HG02571 (cell line): ENCODE data around the gene SNX24.

Source experiments
- ATAC-seq: cut with Tn5 transposase; IDR thresholded peaks from one replicate; pipeline ENCODE4 v1.9.1; 2021; ENCODE audit warnings: mild to moderate bottlenecking, moderate library complexity; ENCODE audit not compliant: unreplicated experiment

The SNX24 gene

GRCh38 chr5:122915717-122916461 is 70.5 kb downstream of the SNX24 start:
- ATAC-seq: peak; percentile 91

GRCh38 chr5:122916490-122916889 is 71.1 kb downstream of the SNX24 start:
- ATAC-seq: no peak

GRCh38 chr5:122919969-122920368 is 74.6 kb downstream of the SNX24 start:
- no peak for ATAC-seq

- ATAC-seq: no peak
Observed at GRCh38 chr5:122921826-122922225, 76.4 kb downstream of the SNX24 start.

GRCh38 chr5:122924203-122924602 is 78.8 kb downstream of the SNX24 start:
- no peak for ATAC-seq

- no peak for ATAC-seq
Observed at GRCh38 chr5:122924719-122925395, 79.4 kb downstream of the SNX24 start.

GRCh38 chr5:122929001-122929400 is 83.6 kb downstream of the SNX24 start:
- no peak for ATAC-seq

- no peak for ATAC-seq
Observed at GRCh38 chr5:122929980-122930379, 84.6 kb downstream of the SNX24 start.

- no peak for ATAC-seq
Observed at GRCh38 chr5:122933956-122934355, 88.5 kb downstream of the SNX24 start.

GRCh38 chr5:122936088-122936487 is 90.7 kb downstream of the SNX24 start:
- no peak for ATAC-seq

GRCh38 chr5:122937914-122938313 is 92.5 kb downstream of the SNX24 start:
- ATAC-seq: no peak

GRCh38 chr5:122940890-122941289 is 95.5 kb downstream of the SNX24 start:
- ATAC-seq: no peak

GRCh38 chr5:122941737-122942136 is 96.3 kb downstream of the SNX24 start:
- no peak for ATAC-seq

- ATAC-seq: no peak
Observed at GRCh38 chr5:122942164-122942914, 96.9 kb downstream of the SNX24 start.

GRCh38 chr5:122943050-122943698 is 97.8 kb downstream of the SNX24 start:
- ATAC-seq: no peak

GRCh38 chr5:122944051-122944450 is 98.6 kb downstream of the SNX24 start:
- ATAC-seq: no peak

GRCh38 chr5:122947372-122947771 is 102.0 kb downstream of the SNX24 start:
- no peak for ATAC-seq

- no peak for ATAC-seq
Observed at GRCh38 chr5:122947772-122948171, 102.4 kb downstream of the SNX24 start.

- no peak for ATAC-seq
Observed at GRCh38 chr5:122948319-122948718, 102.9 kb downstream of the SNX24 start.

GRCh38 chr5:122951658-122952057 is 106.2 kb downstream of the SNX24 start:
- no peak for ATAC-seq

GRCh38 chr5:122954719-122955118 is 109.3 kb downstream of the SNX24 start:
- ATAC-seq: no peak
